Neural progenitor cell (in vitro differentiated cells): Measurements from ENCODE around the gene SLC35A2.

ENCODE experiments used
- CTCF ChIP-seq: fragments of 200-600 bp; sonication (generic); IDR thresholded peaks from 2 replicates; pipeline ENCODE4 v1.5.1; 2017; ENCODE audit warnings: antibody characterized with exemption, mild to moderate bottlenecking
- EZH2 ChIP-seq: fragments of 200-600 bp; sonication (generic); IDR thresholded peaks from 2 replicates; pipeline ENCODE4 v1.6.1; 2017; ENCODE audit warnings: antibody characterized with exemption, mild to moderate bottlenecking, moderate library complexity
- EZH2phosphoT487 ChIP-seq: fragments of 200-600 bp; sonication (generic); IDR thresholded peaks from 2 replicates; pipeline ENCODE4 v1.6.1; 2017; ENCODE audit warnings: antibody characterized with exemption

- TF ChIP-seq CTCF (no peak), EZH2 (no peak), EZH2phosphoT487 (no peak)
Observed at GRCh38 chrX:48938721-48939425, 27.4 kb upstream of the SLC35A2 start.
